Adrenal gland (tissue), 12 donors: ENCODE measurements around the gene INF2. TPM values are rescaled to one million over a fixed set of nuclear protein-coding genes. Genes with fewer than 3 reads are reported as not detected.

Source experiments
- microRNA-seq, 3 donors: library from miRNA; unstranded; fragments of <30 nt; microRNA quantifications; one replicate each; pipeline ENCODE4, GENCODE V29; 2017 to 2020
- polyA plus RNA-seq, 3 donors: library from polyadenylated mRNA; stranded (reverse); fragments of 200-250 nt in 2 of 3; fragments of 350-450 nt in 1 of 3; fragmentation: Illumina TruSeq in 1 of 3; extraction: RNeasy Lipid Tissue Mini Kit (QIAGEN cat#74804) in 1 of 3; gene quantifications; one replicate each; pipeline ENCODE4 v1.2.3, GENCODE V29; 2013 to 2014
- small RNA-seq, 2 donors: library from RNA; depleted of rRNA; stranded (forward); fragments of <200 nt; gene quantifications; one replicate each; pipeline ENCODE3, GENCODE V24; 2016
- total RNA-seq, 9 donors: library from RNA; depleted of rRNA in 4 of 9; stranded (reverse); fragments of >200 nt in 4 of 9; fragments of 120-200 nt in 1 of 9; fragmentation: NEBNext Ultra II Directional in 1 of 9; extraction: Animal tissue kit (Norgen Biotek cat#: 25700) in 1 of 9; gene quantifications; one replicate each; pipeline versions ENCODE4 v1.1.0 to v1.2.4, GENCODE V29; 2013 to 2023
- donor health status: healthy with polysubstance abuse.
- donor health status: Bipolar disorder and iron deficiency.
- donor health status: DM: yes; HTN: yes; CAD: no.
- donor health status: DM: no; HTN: no; CAD: no.
- donor health status: DM: no; HTN: no; CAD: no.
- donor health status: DM: yes; HTN: yes; CAD: no.

INF2 gene
- total and polyA plus RNA-seq, 12 donors: 8.4 to 217 (median 62.0) TPM

Small RNAs within 50 kb of the gene (microRNA-seq; reads per million reads assigned to microRNA genes)
- 0 to 1.7 (median 0.38) reads per million in 3 donors for gene MIR4710

Small RNAs within 50 kb of the gene (small RNA-seq; reads per million reads assigned to genes)
- 0 reads per million in 2 donors for gene MIR4710

Other genes with a start within 250 kb of the INF2 start
- gene C14orf180, start 109.9 kb upstream of the INF2 start, total RNA-seq: 10 to 100 TPM in 2 of 9 donors, 1 to 10 TPM in 5, under 1 TPM in 2; 0.28 to 17.8 (median 4.7) TPM
- 10 to 100 TPM in 1 of 3 donors, 1 to 10 TPM in 1, under 1 TPM in 1; 0.26 to 16.8 (median 7.1) TPM for gene C14orf180, start 109.9 kb upstream of the INF2 start, polyA plus RNA-seq
- 10 to 100 TPM in 6 of 9 donors, 1 to 10 TPM in 3; 4.3 to 46.5 (median 13.1) TPM for gene TMEM179, start 84.8 kb upstream of the INF2 start, total RNA-seq
- gene TMEM179, start 84.8 kb upstream of the INF2 start, polyA plus RNA-seq: 10 to 100 TPM in 2 of 3 donors, 1 to 10 TPM in 1; 4.5 to 76.7 (median 17.9) TPM
- 10 to 100 TPM in 6 of 9 donors, 1 to 10 TPM in 3; 4.0 to 39.1 (median 17.0) TPM for gene ADSS1, start 34.6 kb downstream of the INF2 start, total RNA-seq
- gene ADSS1, start 34.6 kb downstream of the INF2 start, polyA plus RNA-seq: 10 to 100 TPM in 2 of 3 donors, 1 to 10 TPM in 1; 5.6 to 20.1 (median 16.7) TPM
- gene SIVA1, start 63.5 kb downstream of the INF2 start, total RNA-seq: 100 to 1,000 TPM in 4 of 9 donors, 10 to 100 TPM in 5; 43.9 to 294 (median 79.6) TPM
- gene SIVA1, start 63.5 kb downstream of the INF2 start, polyA plus RNA-seq: 100 to 1,000 TPM in 1 of 3 donors, 10 to 100 TPM in 1, 1 to 10 TPM in 1; 2.0 to 120 (median 86.8) TPM
- 100 to 1,000 TPM in 8 of 9 donors, 10 to 100 TPM in 1; 66.4 to 300 (median 191) TPM for gene AKT1, start 106.1 kb downstream of the INF2 start, total RNA-seq
- 100 to 1,000 TPM in 2 of 3 donors, 10 to 100 TPM in 1; 97.5 to 244 (median 230) TPM for gene AKT1, start 106.1 kb downstream of the INF2 start, polyA plus RNA-seq
- gene ZBTB42, start 111.5 kb downstream of the INF2 start, total RNA-seq: 10 to 100 TPM in 3 of 9 donors, 1 to 10 TPM in 5, under 1 TPM in 1; 0.61 to 13.9 (median 8.9) TPM
- gene ZBTB42, start 111.5 kb downstream of the INF2 start, polyA plus RNA-seq: 1 to 10 TPM; 1.2 to 2.3 (median 1.6) TPM
- 10 to 100 TPM in 8 of 9 donors, 1 to 10 TPM in 1; 2.4 to 25.1 (median 18.9) TPM for gene CEP170B, start 175.7 kb downstream of the INF2 start, total RNA-seq
- gene CEP170B, start 175.7 kb downstream of the INF2 start, polyA plus RNA-seq: 10 to 100 TPM in 2 of 3 donors, 1 to 10 TPM in 1; 2.8 to 29.4 (median 13.0) TPM
- 1 to 10 TPM in 2 of 9 donors, under 1 TPM in 4, not detected in 3; 0.30 to 1.9 (median 0.52) TPM for gene PLD4, start 235.3 kb downstream of the INF2 start, total RNA-seq
- 1 to 10 TPM in 1 of 3 donors, under 1 TPM in 2; 0.37 to 1.0 (median 0.64) TPM for gene PLD4, start 235.3 kb downstream of the INF2 start, polyA plus RNA-seq